Measurements from ENCODE around the gene UCK2. TPM values are rescaled to one million over a fixed set of nuclear protein-coding genes. Genes with fewer than 3 reads are reported as not detected.
A peak's percentile ranks its signal among the peaks of the same experiment; 100 is the strongest.

UCK2 gene
- total RNA-seq, 2 experiments from 2014 or later = 66.5 to 72.2 TPM

DNA sequence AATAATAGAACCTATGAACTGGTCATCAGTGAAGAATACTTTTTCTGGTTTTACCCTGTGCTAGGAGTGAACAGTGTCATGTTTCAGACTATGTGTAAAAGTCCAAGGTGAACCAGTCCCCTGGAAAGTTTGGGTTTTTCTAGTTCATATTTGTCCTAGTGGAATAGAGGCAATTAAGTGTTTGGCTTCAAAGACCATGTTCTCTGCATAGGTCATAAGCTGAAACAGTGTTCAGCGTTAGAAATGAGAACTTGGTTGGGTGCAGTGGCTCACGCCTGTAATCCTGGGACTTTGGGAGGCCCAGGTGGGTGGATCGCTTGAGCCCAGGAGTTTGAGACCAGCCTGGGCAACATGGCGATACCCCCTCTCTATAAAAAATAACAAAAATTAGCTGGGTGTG, 77.5 kb downstream of the UCK2 start:
- Mint-ChIP-seq H3K9me3 (no peaks in the 10 kb centered on the region), H3K27me3 (no peaks in the 10 kb centered on the region), H3K36me3 (ENCODE audit: low read depth) (peaks cover 38% of the 10 kb centered on the region), H3K27ac (no peak overlapping the region), H3K4me3 (no peak overlapping the region), H3K4me1 (ENCODE audit: low read depth) (no peaks in the 10 kb centered on the region)
- no peak for DNase-seq
- CTCF ChIA-PET = interaction anchor here (2.2 kb wide), 1 partner anchor 9 kb away, joined by 12 read pairs; no protein-coding TSS in a partner anchor
- ATAC-seq = no peak
- TF ChIP-seq, protein P1, sequence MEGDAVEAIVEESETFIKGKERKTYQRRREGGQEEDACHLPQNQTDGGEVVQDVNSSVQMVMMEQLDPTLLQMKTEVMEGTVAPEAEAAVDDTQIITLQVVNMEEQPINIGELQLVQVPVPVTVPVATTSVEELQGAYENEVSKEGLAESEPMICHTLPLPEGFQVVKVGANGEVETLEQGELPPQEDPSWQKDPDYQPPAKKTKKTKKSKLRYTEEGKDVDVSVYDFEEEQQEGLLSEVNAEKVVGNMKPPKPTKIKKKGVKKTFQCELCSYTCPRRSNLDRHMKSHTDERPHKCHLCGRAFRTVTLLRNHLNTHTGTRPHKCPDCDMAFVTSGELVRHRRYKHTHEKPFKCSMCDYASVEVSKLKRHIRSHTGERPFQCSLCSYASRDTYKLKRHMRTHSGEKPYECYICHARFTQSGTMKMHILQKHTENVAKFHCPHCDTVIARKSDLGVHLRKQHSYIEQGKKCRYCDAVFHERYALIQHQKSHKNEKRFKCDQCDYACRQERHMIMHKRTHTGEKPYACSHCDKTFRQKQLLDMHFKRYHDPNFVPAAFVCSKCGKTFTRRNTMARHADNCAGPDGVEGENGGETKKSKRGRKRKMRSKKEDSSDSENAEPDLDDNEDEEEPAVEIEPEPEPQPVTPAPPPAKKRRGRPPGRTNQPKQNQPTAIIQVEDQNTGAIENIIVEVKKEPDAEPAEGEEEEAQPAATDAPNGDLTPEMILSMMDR (IDR thresholded peaks at IDR 0.05) = no peak
- POLR2A ChIA-PET = no interaction called here
- intact Hi-C loops (cut with micrococcal nuclease) = no loop called here

DNA sequence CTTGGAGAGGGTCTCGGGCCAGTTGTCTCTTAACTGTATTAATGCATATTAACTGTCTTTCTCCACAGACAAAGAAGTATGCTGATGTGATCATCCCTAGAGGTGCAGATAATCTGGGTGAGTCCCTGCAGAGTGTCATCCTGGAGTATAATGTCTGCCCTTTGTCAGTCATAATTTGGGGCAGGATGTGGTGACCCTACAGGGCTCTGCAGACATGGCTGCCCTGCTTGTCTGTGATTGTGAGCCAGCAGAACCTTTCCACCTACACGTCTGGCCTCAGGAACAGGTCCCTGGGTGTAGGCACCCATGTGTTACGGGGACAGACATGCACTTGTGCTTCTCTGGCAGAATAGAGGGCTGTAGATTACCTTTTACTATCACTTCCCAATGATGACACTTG, 78.4 kb downstream of the UCK2 start:
- ChIA-PET POLR2A (no interaction called here), CTCF (interaction anchor here (1.1 to 1.8 kb wide), 2 partner anchors 9 to 305 kb away, joined by 3 read pairs; no protein-coding TSS in a partner anchor)
- Mint-ChIP-seq H3K4me3 (no peak overlapping the region), H3K27ac (no peak overlapping the region), H3K36me3 (ENCODE audit: low read depth) (peaks cover 36% of the 10 kb centered on the region), H3K27me3 (no peaks in the 10 kb centered on the region), H3K4me1 (ENCODE audit: low read depth) (no peaks in the 10 kb centered on the region), H3K9me3 (no peaks in the 10 kb centered on the region)
- DNase-seq (peak; percentile 5), ATAC-seq (no peak)
- TF ChIP-seq, protein P1 (IDR thresholded peaks at IDR 0.05) = no peak
- intact Hi-C loops (cut with micrococcal nuclease) = no loop called here

DNA sequence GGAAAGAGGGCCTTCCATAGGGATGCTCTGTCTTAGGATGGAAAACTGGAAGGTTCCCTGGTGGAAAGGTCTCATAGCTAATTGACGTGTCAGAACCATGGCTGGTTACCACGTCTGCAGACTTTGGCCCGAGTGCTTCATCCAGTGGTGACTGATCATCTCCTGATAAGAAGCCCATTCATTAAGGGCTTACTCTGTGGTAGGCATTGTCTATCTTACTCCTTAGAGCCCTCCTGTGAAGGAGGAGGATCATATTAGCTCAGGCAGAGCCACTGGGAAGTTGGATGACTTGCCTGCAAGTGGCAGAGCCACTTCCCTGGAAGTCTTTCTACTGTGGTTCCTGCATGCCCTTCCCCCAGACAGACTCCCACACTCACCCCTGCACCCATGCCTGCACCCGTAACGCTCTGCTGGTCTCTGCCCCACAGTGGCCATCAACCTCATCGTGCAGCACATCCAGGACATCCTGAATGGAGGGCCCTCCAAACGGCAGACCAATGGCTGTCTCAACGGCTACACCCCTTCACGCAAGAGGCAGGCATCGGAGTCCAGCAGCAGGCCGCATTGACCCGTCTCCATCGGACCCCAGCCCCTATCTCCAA, 79.9 kb downstream of the UCK2 start:
- no peak for ATAC-seq
- TF ChIP-seq, protein P1 (IDR thresholded peaks at IDR 0.05) = no peak
- H3K27ac Mint-ChIP-seq = no peak overlapping the region
- no peaks in the 10 kb centered on the region for H3K4me1 Mint-ChIP-seq (ENCODE audit: low read depth)
- H3K36me3 Mint-ChIP-seq (ENCODE audit: low read depth) = peaks cover 33% of the 10 kb centered on the region
- H3K27me3 Mint-ChIP-seq = no peaks in the 10 kb centered on the region
- ChIA-PET POLR2A (interaction anchor here (0.6 kb wide), 1 partner anchor 514 kb away, joined by 3 read pairs; no protein-coding TSS in a partner anchor), CTCF (interaction anchor here (1.1 to 1.8 kb wide), 3 partner anchors 7 to 306 kb away, joined by 3 to 5 read pairs (median 3); no protein-coding TSS in a partner anchor)
- no peak overlapping the region for H3K4me3 Mint-ChIP-seq
- intact Hi-C loops (cut with micrococcal nuclease) = no loop called here
- DNase-seq = no peak
- no peaks in the 10 kb centered on the region for H3K9me3 Mint-ChIP-seq

GRCh38 chr1:165910764-165911421, 83.5 kb downstream of the UCK2 start:
- no peak for ATAC-seq
- Mint-ChIP-seq H3K4me1 (ENCODE audit: low read depth) (no peaks in the 10 kb centered on the region), H3K27ac (no peak overlapping the region), H3K4me3 (no peak overlapping the region), H3K27me3 (no peaks in the 10 kb centered on the region), H3K36me3 (ENCODE audit: low read depth) (peaks cover 20% of the 10 kb centered on the region), H3K9me3 (no peaks in the 10 kb centered on the region)
- CTCF ChIA-PET = no interaction called here
- TF ChIP-seq, protein P1 (IDR thresholded peaks at IDR 0.05) = no peak
- POLR2A ChIA-PET = interaction anchor here (0.9 to 1.2 kb wide), 2 partner anchors 205 to 208 kb away, joined by 3 read pairs; no protein-coding TSS in a partner anchor
- intact Hi-C loops (cut with micrococcal nuclease) = loop anchor here (10.0 kb wide), 1 partner anchor 516 kb away; no protein-coding TSS in a partner anchor
- no peak for DNase-seq
